Muscle of leg (tissue), 16 donors: ENCODE data around the gene GTF2F1. TPM values are rescaled to one million over a fixed set of nuclear protein-coding genes. Genes with fewer than 3 reads are reported as not detected.

Source experiments
- DNase-seq: peaks from one replicate; pipeline ENCODE4 v3.0.0; 2013
- H3K27ac ChIP-seq: one replicate; pipeline ENCODE4 v1.5.1; 2013; ENCODE audit warnings: mild to moderate bottlenecking, low read length, control low read depth
- H3K27me3 ChIP-seq: one replicate; pipeline ENCODE4 v1.6.1; 2013; ENCODE audit warnings: low read length; ENCODE audit not compliant: control insufficient read depth, insufficient read depth
- H3K36me3 ChIP-seq: one replicate; pipeline ENCODE4 v1.6.1; 2013; ENCODE audit warnings: low read length; ENCODE audit not compliant: control insufficient read depth, insufficient read depth
- H3K4me1 ChIP-seq: one replicate; pipeline ENCODE4 v1.6.1; 2013; ENCODE audit warnings: low read length; ENCODE audit not compliant: control insufficient read depth, insufficient read depth
- H3K4me3 ChIP-seq: one replicate; pipeline ENCODE4 v1.5.1; 2013; ENCODE audit warnings: low read length, control low read depth
- H3K9me3 ChIP-seq: replicated peaks from 2 replicates; pipeline ENCODE4 v1.6.1; 2013; ENCODE audit warnings: low read depth, low read length; ENCODE audit not compliant: control insufficient read depth
- WGBS: methylation state at CpG from one replicate; pipeline ENCODE4 v1.1.5; 2013; ENCODE audit warnings: missing lambda C conversion rate; ENCODE audit not compliant: insufficient coverage; 5-methylcytosine and 5-hydroxymethylcytosine counted together
- long read RNA-seq, 11 donors: transcript quantifications; one replicate each; lab custom pipeline, GENCODE V29; 2026
- polyA plus RNA-seq, 8 donors: library from polyadenylated mRNA; unstranded; fragments of 120-200 nt; gene quantifications; one replicate each; pipeline versions ENCODE4 v1.2.1 to v1.2.3, GENCODE V29; 2013; ENCODE audit warnings: inconsistent platforms in 1 of 8, low replicate concordance in 1 of 8; ENCODE audit not compliant: insufficient read length in 8 of 8, insufficient read depth in 1 of 8
- total RNA-seq: library from RNA; stranded (reverse); fragments of 120-200 nt; gene quantifications from one replicate; pipeline ENCODE4 v1.2.4, GENCODE V29; 2013

The GTF2F1 gene
- total RNA-seq (29.8 TPM), polyA plus RNA-seq (10 to 100 TPM; 59.6 to 73.8 (median 69.0) TPM)
- long read RNA-seq, donor 1, transcript GTF2F1-201 (13 exons, 2,731 nt): major isoform, 5 of 5 reads
- long read RNA-seq, donor 1, partial matches to known transcripts: 0 of 5 reads
- long read RNA-seq, donor 1, other reads (novel, unspliced or antisense): 0 of 5 reads
- long read RNA-seq, donor 2: 0 reads
- long read RNA-seq, donor 3, partial matches to known transcripts: 0 of 3 reads
- long read RNA-seq, donor 3, other reads (novel, unspliced or antisense): 0 of 3 reads
- long read RNA-seq, donor 4, partial matches to known transcripts: 5 of 7 reads
- long read RNA-seq, donor 4, other reads (novel, unspliced or antisense): 0 of 7 reads
- long read RNA-seq, donor 5, transcript GTF2F1-201 (13 exons, 2,731 nt): major isoform, 11 of 11 reads
- long read RNA-seq, donor 5, partial matches to known transcripts: 0 of 11 reads
- long read RNA-seq, donor 5, other reads (novel, unspliced or antisense): 0 of 11 reads
- long read RNA-seq, donor 6, partial matches to known transcripts: 13 of 17 reads
- long read RNA-seq, donor 6, other reads (novel, unspliced or antisense): 0 of 17 reads
- long read RNA-seq, donor 7, partial matches to known transcripts: 5 of 7 reads
- long read RNA-seq, donor 7, other reads (novel, unspliced or antisense): 0 of 7 reads
- long read RNA-seq, donor 8, partial matches to known transcripts: 0 of 1 reads
- long read RNA-seq, donor 8, other reads (novel, unspliced or antisense): 0 of 1 reads
- long read RNA-seq, donor 9, partial matches to known transcripts: 11 of 13 reads
- long read RNA-seq, donor 9, other reads (novel, unspliced or antisense): 0 of 13 reads
- long read RNA-seq, donor 10, partial matches to known transcripts: 0 of 1 reads
- long read RNA-seq, donor 10, other reads (novel, unspliced or antisense): 0 of 1 reads
- long read RNA-seq, donor 11, transcript GTF2F1-201 (13 exons, 2,731 nt): major isoform, 6 of 19 reads
- long read RNA-seq, donor 11, partial matches to known transcripts: 13 of 19 reads
- long read RNA-seq, donor 11, other reads (novel, unspliced or antisense): 0 of 19 reads

- WGBS: under 1% methylated on average over 58 of the region's 69 CpGs
These were observed at the start of gene GTF2F1 for GRCh38 chr19:6393074-6393982. Gene GTF2F1, minus strand, starts transcription at chr19:6393164. Its CDS starts 169 bp downstream, at chr19:6392995.

DNA sequence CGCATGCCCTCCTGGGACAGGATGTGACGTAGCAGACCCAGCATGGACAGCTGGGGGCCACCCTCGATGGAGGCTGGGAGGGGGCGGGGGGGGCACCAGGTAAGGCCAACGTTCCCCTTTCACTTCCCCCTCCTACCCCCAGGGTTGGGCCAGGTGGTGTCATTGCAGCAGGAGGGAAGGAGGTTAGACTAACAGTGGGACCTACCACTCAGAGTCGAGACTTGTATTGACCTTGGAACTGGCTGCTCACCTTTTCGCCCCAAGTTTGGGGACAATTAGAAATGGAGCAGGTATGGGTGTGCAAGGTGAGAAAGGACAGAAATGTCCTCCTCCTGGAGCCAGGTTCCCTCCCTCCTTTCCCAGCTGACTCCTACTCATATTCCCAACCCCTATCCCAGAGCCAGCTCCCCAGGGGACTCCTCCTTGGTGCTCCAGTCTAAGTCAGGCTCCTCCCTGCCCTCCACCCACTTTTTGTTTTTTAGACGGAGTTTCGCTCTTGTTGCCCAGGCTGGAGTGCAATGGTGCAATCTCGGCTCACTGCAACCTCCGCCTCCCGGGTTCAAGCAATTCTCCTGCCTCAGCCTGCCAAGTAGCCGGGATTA lies 49.2 kb upstream of the GTF2F1 start:
- H3K4me1 ChIP-seq: no peaks in the 10 kb centered on the region
- H3K27me3 ChIP-seq: no peaks in the 10 kb centered on the region
- DNase-seq: no peak
- peaks cover 5% of the 10 kb centered on the region for H3K9me3 ChIP-seq
- H3K4me3 ChIP-seq: no peak overlapping the region
- no peak overlapping the region for H3K27ac ChIP-seq
- 79% methylated on average over 7 of the region's 13 CpGs for WGBS
- peaks cover 10% of the 10 kb centered on the region for H3K36me3 ChIP-seq

More at GRCh38 chr19:6393074-6393982, at the start of gene GTF2F1:
- Histone ChIP-seq H3K9me3 (no peaks in the 10 kb centered on the region), H3K27ac (peak within 1 kb of the TSS; percentile 94), H3K36me3 (peaks cover 29% of the 10 kb centered on the region), H3K4me3 (peak within 1 kb of the TSS; percentile 82), H3K4me1 (peaks cover 12% of the 10 kb centered on the region), H3K27me3 (no peaks in the 10 kb centered on the region)
- DNase-seq: peak; percentile 99

- H3K27me3 ChIP-seq: no peaks in the 10 kb centered on the region
- peaks cover 5% of the 10 kb centered on the region for H3K36me3 ChIP-seq
- no peak for DNase-seq
- no peaks in the 10 kb centered on the region for H3K4me1 ChIP-seq
- H3K27ac ChIP-seq: no peak overlapping the region
- WGBS: 100% methylated on average over 2 of the region's 3 CpGs
- peaks cover 5% of the 10 kb centered on the region for H3K9me3 ChIP-seq
- no peak overlapping the region for H3K4me3 ChIP-seq
These were observed 47.9 kb upstream of the GTF2F1 start for GRCh38 chr19:6440905-6441304.

GRCh38 chr19:6439743-6440142 lies 46.8 kb upstream of the GTF2F1 start:
- H3K4me1 ChIP-seq: no peaks in the 10 kb centered on the region
- no peak overlapping the region for H3K27ac ChIP-seq
- DNase-seq: no peak
- H3K9me3 ChIP-seq: no peaks in the 10 kb centered on the region
- H3K27me3 ChIP-seq: no peaks in the 10 kb centered on the region
- no peak overlapping the region for H3K4me3 ChIP-seq
- no CpG with 5 or more reads among the region's 4 CpGs for WGBS
- no peaks in the 10 kb centered on the region for H3K36me3 ChIP-seq

DNA sequence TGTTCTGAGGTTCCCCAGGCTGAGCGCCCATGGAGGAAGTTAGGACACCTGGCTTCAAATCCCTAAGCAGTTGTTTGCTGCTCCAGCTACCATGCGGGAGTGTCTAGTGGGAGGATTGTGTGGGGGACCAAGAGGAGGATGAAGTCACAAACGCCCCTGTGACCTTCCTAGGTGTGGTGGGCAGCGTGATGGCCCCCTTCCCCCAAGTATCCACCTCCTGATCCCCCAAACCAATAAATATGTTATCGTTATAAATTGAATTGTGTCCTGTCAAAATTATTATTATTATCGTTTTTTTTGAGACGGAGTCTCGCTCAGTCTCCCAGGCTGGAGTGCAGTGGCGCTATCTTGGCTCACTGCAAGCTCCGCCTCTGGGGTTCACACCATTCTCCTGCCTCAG lies 40.7 kb upstream of the GTF2F1 start, which contains the start of gene SLC25A41:
Gene SLC25A41 (minus strand): TSS at position 101 of the 400 bp plus-strand sequence. CDS start 70 bp downstream, at position 31.
- peaks cover 6% of the 10 kb centered on the region for H3K27me3 ChIP-seq
- H3K4me1 ChIP-seq: no peaks in the 10 kb centered on the region
- no peaks in the 10 kb centered on the region for H3K9me3 ChIP-seq
- WGBS: 85% methylated on average over 6 of the region's 10 CpGs
- no peak within 1 kb of the TSS for H3K4me3 ChIP-seq
- DNase-seq: no peak
- H3K27ac ChIP-seq: no peak within 1 kb of the TSS
- H3K36me3 ChIP-seq: no peaks in the 10 kb centered on the region

DNA sequence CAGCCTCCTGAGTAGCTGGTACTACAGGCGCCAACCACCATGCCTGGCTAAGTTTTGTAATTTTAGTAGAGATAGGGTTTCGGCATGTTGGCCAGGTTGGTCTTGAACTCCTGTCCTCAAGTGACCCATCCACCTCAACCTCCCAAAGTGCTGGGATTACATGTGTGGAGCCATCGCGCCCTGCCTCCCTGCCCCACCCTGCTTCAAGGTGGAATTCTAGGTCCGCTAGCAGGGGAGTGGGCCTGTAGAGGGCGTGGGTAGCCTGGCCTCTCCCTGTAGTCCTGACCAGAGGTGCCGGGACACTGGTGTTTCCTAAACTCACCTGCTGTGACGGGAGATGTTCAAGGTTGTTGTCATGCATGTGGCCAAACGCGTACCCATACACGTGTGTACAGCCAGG lies 40.2 kb upstream of the GTF2F1 start:
- no peaks in the 10 kb centered on the region for H3K36me3 ChIP-seq
- no peak overlapping the region for H3K4me3 ChIP-seq
- H3K27me3 ChIP-seq: peaks cover 6% of the 10 kb centered on the region
- H3K9me3 ChIP-seq: no peaks in the 10 kb centered on the region
- no peaks in the 10 kb centered on the region for H3K4me1 ChIP-seq
- no peak overlapping the region for H3K27ac ChIP-seq
- 58% methylated on average over 8 of the region's 11 CpGs for WGBS
- no peak for DNase-seq

GRCh38 chr19:6431891-6432290 lies 38.9 kb upstream of the GTF2F1 start:
- Histone ChIP-seq H3K9me3 (no peaks in the 10 kb centered on the region), H3K36me3 (no peaks in the 10 kb centered on the region), H3K27me3 (peaks cover 6% of the 10 kb centered on the region), H3K4me1 (no peaks in the 10 kb centered on the region), H3K4me3 (no peak overlapping the region), H3K27ac (no peak overlapping the region)
- 88% methylated on average over 11 of the region's 11 CpGs for WGBS
- no peak for DNase-seq

DNA sequence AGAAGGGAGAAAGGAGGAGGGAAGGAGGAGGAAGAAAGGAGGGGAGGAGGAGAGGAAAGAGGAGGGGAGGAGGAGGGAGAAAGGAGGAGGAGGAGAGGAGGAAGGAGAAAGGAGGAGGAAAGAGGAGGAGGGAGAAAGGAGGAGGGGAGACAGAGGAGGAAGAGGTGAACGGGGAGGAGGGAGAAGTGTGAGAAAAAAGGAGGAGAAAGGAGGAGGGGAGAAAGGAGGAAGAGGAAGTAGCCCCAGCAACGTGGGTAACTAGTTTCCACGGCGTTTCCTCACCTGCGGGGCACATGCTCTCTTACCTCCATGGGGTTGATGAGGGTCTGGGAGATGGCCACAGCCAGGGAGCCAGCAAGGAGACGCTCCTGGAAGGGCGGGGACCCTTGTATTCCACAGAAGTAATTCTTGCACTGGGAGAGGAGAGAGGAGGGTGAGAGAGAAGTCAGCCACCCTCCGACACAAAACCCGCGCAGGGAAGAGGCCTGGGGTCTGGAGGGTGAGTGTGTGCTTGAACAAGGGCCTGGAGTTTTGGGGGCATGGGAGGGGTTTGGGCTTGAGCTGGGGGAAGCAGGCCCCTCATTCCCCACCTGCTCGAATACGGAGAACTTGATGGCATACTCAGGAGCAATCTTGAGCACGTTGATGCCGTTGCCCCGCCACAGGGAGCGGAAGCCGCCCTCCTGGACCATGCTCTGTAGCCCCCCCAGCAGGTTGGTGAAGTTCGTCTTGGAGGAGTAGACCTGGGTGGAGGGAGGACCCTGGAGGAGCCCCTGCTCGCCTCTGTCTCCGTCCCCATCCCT lies 36.7 kb upstream of the GTF2F1 start:
- no peak for DNase-seq
- Histone ChIP-seq H3K9me3 (peaks cover 2% of the 10 kb centered on the region), H3K4me1 (peaks cover 10% of the 10 kb centered on the region), H3K27ac (no peak overlapping the region), H3K27me3 (peaks cover 6% of the 10 kb centered on the region), H3K36me3 (no peaks in the 10 kb centered on the region), H3K4me3 (no peak overlapping the region)
- 44% methylated on average over 12 of the region's 20 CpGs for WGBS
